Neural progenitor cell (in vitro differentiated cells): ENCODE measurements around the gene ZFPL1.

Source experiments
- CTCF ChIP-seq: fragments of 200-600 bp; sonication (generic); IDR thresholded peaks from 2 replicates; pipeline ENCODE4 v1.5.1; 2017; ENCODE audit warnings: antibody characterized with exemption, mild to moderate bottlenecking
- EZH2 ChIP-seq: fragments of 200-600 bp; sonication (generic); IDR thresholded peaks from 2 replicates; pipeline ENCODE4 v1.6.1; 2017; ENCODE audit warnings: antibody characterized with exemption, mild to moderate bottlenecking, moderate library complexity

GRCh38 chr11:65087216-65087615 lies 3.2 kb downstream of the ZFPL1 start:
- TF ChIP-seq EZH2 (no peak), CTCF (no peak)
